B cell (primary cell): ENCODE results near the gene DOHH. TPM values are rescaled to one million over a fixed set of nuclear protein-coding genes. Genes with fewer than 3 reads are reported as not detected.

Experiments
- ATAC-seq: fragments of 200-7000 bp; cut with Tn5 transposase; one replicate; pipeline ENCODE4 v1.10.0; 2021; ENCODE audit warnings: low read depth, mild to moderate bottlenecking, moderate number of reproducible peaks, moderate library complexity
- CTCF ChIA-PET: fragments of 350-600 bp; sonication (Branson Sonifier 250); formaldehyde crosslinking; loops from one replicate; lab custom pipeline; 2021; ENCODE audit warnings: antibody characterized with exemption, inconsistent platforms; lab: Charles Lee
- POLR2A ChIA-PET: fragments of 350-600 bp; sonication (Branson Sonifier 250); formaldehyde crosslinking; loops from one replicate; lab custom pipeline; 2021; ENCODE audit warnings: antibody characterized with exemption; lab: Charles Lee
- DNase-seq: peaks from one replicate; pipeline ENCODE4 v3.0.0; 2013
- H2AFZ ChIP-seq: 2 replicates; pipeline ENCODE4 v1.6.1; 2012; ENCODE audit warnings: mild to moderate bottlenecking, low read depth, low read length; ENCODE audit not compliant: insufficient read depth, poor library complexity, severe bottlenecking
- H3K27ac ChIP-seq, 2 donors: 1 replicate in 1 of 2; 2 replicates in 1 of 2; pipeline ENCODE4 v1.5.1; 2012 to 2013; ENCODE audit warnings: low read length in 2 of 2, mild to moderate bottlenecking in 2 of 2, moderate library complexity in 1 of 2
- H3K27me3 ChIP-seq, 4 experiments: fragments of 200-600 bp in 1 of 4; sonication (generic) in 1 of 4; replicated peaks in 1 of 4; 1 replicate in 2 of 4; 2 replicates in 2 of 4; pipeline versions ENCODE4 v1.6.1 to v1.7.0; 2013 to 2016; ENCODE audit warnings: low read length in 3 of 4, mild to moderate bottlenecking in 2 of 4, mixed read lengths in 1 of 4, moderate library complexity in 1 of 4; ENCODE audit not compliant: insufficient read depth in 4 of 4, control insufficient read depth in 3 of 4; ENCODE audit errors: control extremely low read depth in 1 of 4
- H3K36me3 ChIP-seq, 2 experiments: replicated peaks in 1 of 2; 1 replicate in 1 of 2; 2 replicates in 1 of 2; pipeline versions ENCODE4 v1.6.1 to v1.7.1; 2013; ENCODE audit warnings: low read length in 1 of 2; ENCODE audit not compliant: insufficient read depth in 2 of 2, control insufficient read depth in 1 of 2; ENCODE audit errors: control extremely low read depth in 1 of 2, extremely low read depth in 1 of 2
- H3K4me1 ChIP-seq, 2 donors: fragments of 200-600 bp in 1 of 2; sonication (generic) in 1 of 2; 1 replicate in 1 of 2; 2 replicates in 1 of 2; pipeline versions ENCODE4 v1.5.1 to v1.6.1; 2013 to 2017; ENCODE audit warnings: low read length in 2 of 2; ENCODE audit not compliant: control insufficient read depth in 2 of 2, insufficient read depth in 2 of 2
- H3K4me2 ChIP-seq: replicated peaks from 2 replicates; pipeline ENCODE3; 2012; ENCODE audit warnings: mild to moderate bottlenecking, low read depth, low read length; ENCODE audit not compliant: poor library complexity, severe bottlenecking
- H3K4me3 ChIP-seq, 5 experiments: fragments of 200-600 bp in 1 of 5; sonication (generic) in 1 of 5; 1 replicate in 3 of 5; 2 replicates in 2 of 5; pipeline versions ENCODE4 v1.5.1 to v1.7.0; 2011 to 2016; ENCODE audit warnings: low read length in 4 of 5, mild to moderate bottlenecking in 4 of 5, low read depth in 2 of 5, control low read depth in 1 of 5, moderate library complexity in 1 of 5; ENCODE audit not compliant: insufficient read depth in 1 of 5; ENCODE audit errors: control extremely low read depth in 1 of 5, extremely low read depth in 1 of 5
- H3K79me2 ChIP-seq: fragments of 200-600 bp; sonication (generic); one replicate; pipeline ENCODE4 v1.6.0; 2016; ENCODE audit warnings: low read length; ENCODE audit not compliant: control insufficient read depth, insufficient read depth
- H3K9ac ChIP-seq: fragments of 200-600 bp; sonication (generic); 2 replicates; pipeline ENCODE4 v1.6.1; 2017; ENCODE audit warnings: mild to moderate bottlenecking, low read length, moderate library complexity
- H3K9me3 ChIP-seq, 3 donors: one replicate each; pipeline versions ENCODE4 v1.6.1 to v1.7.1; 2013; ENCODE audit warnings: low read length in 2 of 3; ENCODE audit not compliant: control insufficient read depth in 2 of 3, insufficient read depth in 1 of 3; ENCODE audit errors: control extremely low read depth in 1 of 3
- H4K20me1 ChIP-seq: 2 replicates; pipeline ENCODE4 v1.6.0; 2012; ENCODE audit warnings: mild to moderate bottlenecking, low read length; ENCODE audit not compliant: insufficient read depth, control insufficient read depth, poor library complexity, severe bottlenecking
- H3K27ac Mint-ChIP-seq: one replicate; pipeline ENCODE4 v1.8.0; 2021; ENCODE audit warnings: mixed read lengths
- H3K27me3 Mint-ChIP-seq: one replicate; pipeline ENCODE4 v1.8.0; 2021; ENCODE audit warnings: mixed read lengths
- H3K4me1 Mint-ChIP-seq: one replicate; pipeline ENCODE4 v1.8.0; 2021; ENCODE audit warnings: mixed read lengths
- H3K4me3 Mint-ChIP-seq: one replicate; pipeline ENCODE4 v1.8.0; 2021; ENCODE audit warnings: mixed read lengths
- H3K9me3 Mint-ChIP-seq: one replicate; pipeline ENCODE4 v1.8.0; 2022; ENCODE audit warnings: mixed read lengths; ENCODE audit not compliant: insufficient read depth
- EZH2 ChIP-seq: IDR thresholded peaks from 2 replicates; pipeline ENCODE4 v1.6.1; 2012; ENCODE audit warnings: borderline replicate concordance, low read depth, mild to moderate bottlenecking, moderate library complexity, low read length; ENCODE audit not compliant: insufficient read depth, poor library complexity, severe bottlenecking
- WGBS: methylation state at CpG from one replicate; pipeline ENCODE4 v1.1.5; 2013; ENCODE audit warnings: missing lambda C conversion rate; ENCODE audit not compliant: insufficient coverage; 5-methylcytosine and 5-hydroxymethylcytosine counted together
- intact Hi-C: fragments of 100-400 bp; cut with micrococcal nuclease; formaldehyde crosslinking; loops from one replicate; pipeline ENCODE4 v1.10.0; 2022
- polyA plus RNA-seq: library from polyadenylated mRNA; depleted of rRNA; stranded (reverse); fragments of >200 nt; gene quantifications from 2 replicates; pipeline ENCODE4 v1.2.3, GENCODE V29; 2012
- total RNA-seq, 2 donors: library from RNA; stranded (reverse); fragments of 120-200 nt in 1 of 2; gene quantifications; 1 replicate in 1 of 2; 2 replicates in 1 of 2; pipeline versions ENCODE4 v1.2.3 to v1.2.4, GENCODE V29; 2013 to 2022
- TF ChIP-seq, protein P1 (sequence below): fragments of 200-600 bp; IDR thresholded peaks from one replicate; pipeline ENCODE4 v1.8.0; 2022; ENCODE audit warnings: antibody characterized with exemption, mild to moderate bottlenecking

The DOHH gene
- total and polyA plus RNA-seq, 2 donors (not counting 1 experiment from before 2014, with no cell fraction given) = 6.6 to 8.6 TPM

DNA sequence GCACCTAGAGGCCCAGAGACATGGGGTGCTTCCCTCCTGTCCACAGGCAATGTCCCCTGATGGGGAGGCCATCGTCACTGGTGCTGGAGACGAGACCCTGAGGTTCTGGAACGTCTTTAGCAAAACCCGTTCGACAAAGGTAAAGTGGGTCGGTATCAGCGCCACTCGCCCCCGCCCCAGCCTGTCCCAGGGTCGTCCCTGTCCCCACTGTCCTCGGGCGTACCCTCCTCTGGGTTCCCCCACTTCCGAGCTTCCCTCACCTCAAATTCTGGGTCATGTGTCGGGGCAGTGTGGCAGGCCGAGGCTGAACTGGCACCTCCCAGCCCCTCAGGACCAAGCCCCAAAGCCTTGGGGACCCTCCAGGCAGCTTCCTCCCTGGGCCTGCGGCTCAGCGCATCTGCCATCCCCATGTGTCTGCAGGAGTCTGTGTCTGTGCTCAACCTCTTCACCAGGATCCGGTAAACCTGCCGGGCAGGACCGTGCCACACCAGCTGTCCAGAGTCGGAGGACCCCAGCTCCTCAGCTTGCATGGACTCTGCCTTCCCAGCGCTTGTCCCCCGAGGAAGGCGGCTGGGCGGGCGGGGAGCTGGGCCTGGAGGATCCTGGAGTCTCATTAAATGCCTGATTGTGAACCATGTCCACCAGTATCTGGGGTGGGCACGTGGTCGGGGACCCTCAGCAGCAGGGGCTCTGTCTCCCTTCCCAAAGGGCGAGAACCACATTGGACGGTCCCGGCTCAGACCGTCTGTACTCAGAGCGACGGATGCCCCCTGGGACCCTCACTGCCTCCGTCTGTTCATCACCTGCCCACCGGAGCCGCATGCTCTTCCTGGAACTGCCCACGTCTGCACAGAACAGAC lies 34.1 kb upstream of the DOHH start:
- no peak for TF ChIP-seq EZH2
- TF ChIP-seq, protein P1, sequence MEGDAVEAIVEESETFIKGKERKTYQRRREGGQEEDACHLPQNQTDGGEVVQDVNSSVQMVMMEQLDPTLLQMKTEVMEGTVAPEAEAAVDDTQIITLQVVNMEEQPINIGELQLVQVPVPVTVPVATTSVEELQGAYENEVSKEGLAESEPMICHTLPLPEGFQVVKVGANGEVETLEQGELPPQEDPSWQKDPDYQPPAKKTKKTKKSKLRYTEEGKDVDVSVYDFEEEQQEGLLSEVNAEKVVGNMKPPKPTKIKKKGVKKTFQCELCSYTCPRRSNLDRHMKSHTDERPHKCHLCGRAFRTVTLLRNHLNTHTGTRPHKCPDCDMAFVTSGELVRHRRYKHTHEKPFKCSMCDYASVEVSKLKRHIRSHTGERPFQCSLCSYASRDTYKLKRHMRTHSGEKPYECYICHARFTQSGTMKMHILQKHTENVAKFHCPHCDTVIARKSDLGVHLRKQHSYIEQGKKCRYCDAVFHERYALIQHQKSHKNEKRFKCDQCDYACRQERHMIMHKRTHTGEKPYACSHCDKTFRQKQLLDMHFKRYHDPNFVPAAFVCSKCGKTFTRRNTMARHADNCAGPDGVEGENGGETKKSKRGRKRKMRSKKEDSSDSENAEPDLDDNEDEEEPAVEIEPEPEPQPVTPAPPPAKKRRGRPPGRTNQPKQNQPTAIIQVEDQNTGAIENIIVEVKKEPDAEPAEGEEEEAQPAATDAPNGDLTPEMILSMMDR = no peak
- intact Hi-C loops = no loop called here
- no peaks in the 10 kb centered on the region for H3K9me3 Mint-ChIP-seq

More for the DNA sequence above, 34.1 kb upstream of the DOHH start:
- ATAC-seq (no peak), DNase-seq (no peak)
- Histone ChIP-seq H3K27ac (no peak overlapping the region), H3K9ac (no peak overlapping the region), H3K4me2 (no peak overlapping the region), H3K79me2 (no peaks in the 10 kb centered on the region), H3K27me3 (no peaks in the 10 kb centered on the region), H3K9me3 (peaks cover 0 to 4% (median 0%) of the 10 kb centered on the region in 3 donors), H3K4me1 (no peaks in the 10 kb centered on the region), H3K36me3 (peaks cover 0 to 44% of the 10 kb centered on the region in 2 experiments), H2AFZ (no peak overlapping the region), H3K4me3 (no peak overlapping the region), H4K20me1 (peaks cover 15% of the 10 kb centered on the region)
- no peaks in the 10 kb centered on the region for H3K27me3 Mint-ChIP-seq
- ChIA-PET CTCF (no interaction called here), POLR2A (interaction anchor here (1.2 kb wide), 1 partner anchor 22 kb away, joined by 6 read pairs; no protein-coding TSS in a partner anchor)
- no peak overlapping the region for H3K27ac Mint-ChIP-seq
- WGBS = 96% methylated on average over 38 of the region's 38 CpGs
- no peak overlapping the region for H3K4me3 Mint-ChIP-seq
- H3K4me1 Mint-ChIP-seq = no peaks in the 10 kb centered on the region
